ENCODE data around the gene C14orf119.

C14orf119 gene

GRCh38 chr14:23057757-23058653, 37.3 kb upstream of the C14orf119 start:
- intact Hi-C loops (cut with DNase I), result loop anchor here (2.0 kb wide), 1 partner anchor 71 kb away; no protein-coding TSS in a partner anchor
- peak; percentile 81 to 97 (median 91) for DNase-seq

DNA sequence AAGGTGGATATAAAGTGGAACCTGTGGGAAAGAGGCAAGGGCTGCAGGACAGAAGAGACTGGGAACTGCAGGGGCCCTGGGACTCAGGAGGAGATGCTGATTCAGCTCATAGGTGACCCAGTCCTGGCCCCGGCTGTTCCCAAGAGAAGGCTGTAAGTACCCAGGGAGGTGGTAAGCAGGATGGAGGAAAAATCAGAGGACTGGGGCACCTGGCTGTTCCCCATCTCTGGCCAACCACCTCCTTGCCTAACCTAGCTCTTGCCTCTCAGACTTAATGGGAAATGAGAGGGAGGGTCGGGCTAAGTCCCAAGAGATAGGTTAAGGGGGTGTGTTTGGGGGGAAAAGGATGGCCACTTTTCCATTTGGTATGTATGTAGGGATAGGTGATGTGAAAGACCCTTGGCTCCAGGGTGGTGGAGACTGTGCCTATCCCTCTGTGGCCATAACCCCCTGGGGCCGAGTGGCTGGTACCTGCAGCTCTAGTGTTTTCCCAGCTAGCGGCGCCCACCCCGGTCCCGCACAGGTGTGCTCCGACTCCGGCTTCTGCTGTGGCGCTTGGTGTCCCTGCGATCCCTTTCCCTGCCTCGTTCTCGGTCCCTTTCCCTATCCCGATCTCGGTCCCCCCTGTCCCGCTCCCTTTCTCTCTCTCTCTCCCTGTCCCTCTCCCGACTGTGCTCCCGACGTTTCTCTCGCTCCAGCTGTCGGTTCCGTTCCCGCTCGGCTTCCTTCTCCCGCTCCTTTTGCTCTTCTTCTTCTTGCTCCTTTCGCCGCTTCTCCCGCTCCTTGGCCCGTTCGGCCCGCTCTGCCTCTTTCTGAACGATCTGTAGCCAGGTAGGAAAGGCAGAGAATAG, 36.4 kb upstream of the C14orf119 start:
- peak in 1 of 42 donors; percentile 10 for DNase-seq
- intact Hi-C loops (cut with DNase I), result no loop called here

DNA sequence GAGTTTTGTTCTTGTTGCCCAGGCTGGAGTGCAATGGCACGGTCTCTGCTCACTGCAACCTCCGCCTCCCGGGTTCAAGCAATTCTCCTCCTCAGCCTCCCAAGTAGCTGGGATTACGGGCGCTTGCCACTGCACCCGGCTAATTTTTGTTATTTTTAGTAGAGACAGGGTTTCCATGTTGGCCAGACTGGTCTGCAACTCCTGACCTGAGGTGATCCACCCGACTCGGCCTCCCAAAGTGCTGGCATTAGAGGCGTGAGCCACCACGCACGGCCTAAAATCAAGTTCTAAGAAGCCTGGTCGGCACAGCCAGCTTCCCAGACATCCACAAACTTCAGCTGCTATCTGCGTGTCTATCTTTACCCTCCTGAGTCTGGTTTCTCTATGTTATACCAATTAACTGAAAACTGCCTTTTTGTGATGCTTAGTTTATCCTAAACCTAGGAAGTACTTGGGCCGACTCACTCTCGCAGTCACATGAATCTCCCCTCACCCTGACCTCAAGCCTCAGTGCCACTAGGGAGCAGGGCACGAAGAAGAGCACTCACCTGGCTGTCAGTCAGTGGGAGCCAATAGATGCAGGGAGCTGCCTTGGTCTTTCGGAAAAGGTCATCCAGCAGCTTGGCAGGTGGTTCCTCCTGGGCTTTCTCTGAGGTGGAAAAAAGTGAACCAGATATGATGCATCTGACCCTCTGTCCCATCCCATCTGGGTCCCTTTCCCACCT, 34.6 kb upstream of the C14orf119 start:
- intact Hi-C loops (cut with DNase I), result no loop called here
- no peak for DNase-seq

DNA sequence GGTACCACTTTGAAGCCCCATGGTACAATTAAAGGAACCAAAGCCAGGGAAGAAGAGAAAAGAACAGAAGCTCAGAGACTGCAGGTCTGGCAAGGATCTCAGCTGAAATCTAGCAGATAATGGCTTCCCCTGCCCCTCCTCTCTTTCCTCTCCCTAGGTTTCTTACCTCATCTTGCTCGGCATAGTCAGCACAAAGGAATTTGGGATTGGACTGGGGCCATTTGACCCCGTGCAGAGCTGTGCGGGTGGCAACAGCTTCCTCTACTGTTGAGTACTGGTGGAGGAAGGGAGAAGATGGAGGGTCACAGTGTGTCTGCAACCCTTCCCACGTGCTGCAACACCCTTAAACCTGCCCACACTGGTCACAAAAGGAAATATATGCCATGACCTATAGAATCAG, 33.3 kb upstream of the C14orf119 start:
- DNase-seq, result no peak
- intact Hi-C loops (cut with DNase I), result no loop called here

- intact Hi-C loops (cut with DNase I), result no loop called here
- peak in 1 of 42 donors; percentile 3 for DNase-seq
These were observed 31.7 kb upstream of the C14orf119 start for GRCh38 chr14:23063601-23064000.

GRCh38 chr14:23066368-23066767, 28.9 kb upstream of the C14orf119 start:
- peak in 2 of 42 donors; percentile 4 to 14 for DNase-seq

DNA sequence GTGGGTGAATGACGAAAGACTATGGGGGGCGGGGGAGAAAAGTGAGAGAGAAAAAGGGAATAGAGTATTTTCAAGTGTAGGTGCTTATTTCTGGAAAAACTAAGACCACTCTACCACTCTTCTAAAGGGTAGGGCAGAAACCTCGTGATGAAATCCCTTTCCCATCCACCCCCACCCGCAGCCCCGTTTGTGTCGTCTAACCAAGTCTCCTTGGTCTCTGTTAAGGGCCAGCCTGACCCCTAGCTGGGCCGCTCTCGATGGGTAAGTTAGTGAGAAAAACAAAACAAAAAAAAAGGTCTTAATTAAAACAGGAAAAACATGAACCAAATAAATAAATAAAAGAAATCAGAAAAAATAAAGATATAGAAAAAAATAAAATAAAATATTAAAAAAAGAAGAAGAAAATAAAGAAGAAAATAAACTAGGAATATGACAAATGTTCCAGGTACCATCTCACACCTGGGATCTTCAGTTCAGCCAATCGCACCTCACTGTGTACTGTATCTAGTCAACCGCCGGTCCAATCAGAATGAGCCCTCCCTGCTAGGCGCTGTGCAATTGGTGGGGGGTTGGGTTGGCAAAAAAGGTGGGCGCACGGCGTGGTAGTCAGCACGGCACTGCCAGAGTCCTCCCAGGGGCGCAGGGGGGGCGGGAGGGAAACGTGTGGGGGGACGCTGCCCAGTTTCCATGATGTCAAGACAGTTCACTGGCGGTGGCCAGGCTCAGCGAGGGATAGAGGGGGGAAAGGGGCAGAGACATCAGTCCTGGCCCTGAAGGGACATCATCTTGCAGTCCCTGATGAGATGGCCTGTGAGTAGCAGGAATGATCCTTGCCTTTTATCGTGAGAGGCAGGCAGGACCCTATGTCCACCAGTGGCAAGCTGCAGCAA, 28.2 kb upstream of the C14orf119 start:
- intact Hi-C loops (cut with DNase I), result no loop called here
- DNase-seq, result peak in 3 of 42 donors; percentile 11 to 41 (median 13)

More at GRCh38 chr14:23066368-23066767, 28.9 kb upstream of the C14orf119 start:
- intact Hi-C loops (cut with DNase I), result no loop called here

GRCh38 chr14:23067847-23068788, 27.2 kb upstream of the C14orf119 start:
- intact Hi-C loops (cut with DNase I), result no loop called here
- peak in 2 of 42 donors; percentile 7 to 11 for DNase-seq

- DNase-seq, result peak; percentile 55 to 93 (median 82)
- intact Hi-C loops (cut with DNase I), result no loop called here
These were observed 26.4 kb upstream of the C14orf119 start for GRCh38 chr14:23068789-23069412.

DNA sequence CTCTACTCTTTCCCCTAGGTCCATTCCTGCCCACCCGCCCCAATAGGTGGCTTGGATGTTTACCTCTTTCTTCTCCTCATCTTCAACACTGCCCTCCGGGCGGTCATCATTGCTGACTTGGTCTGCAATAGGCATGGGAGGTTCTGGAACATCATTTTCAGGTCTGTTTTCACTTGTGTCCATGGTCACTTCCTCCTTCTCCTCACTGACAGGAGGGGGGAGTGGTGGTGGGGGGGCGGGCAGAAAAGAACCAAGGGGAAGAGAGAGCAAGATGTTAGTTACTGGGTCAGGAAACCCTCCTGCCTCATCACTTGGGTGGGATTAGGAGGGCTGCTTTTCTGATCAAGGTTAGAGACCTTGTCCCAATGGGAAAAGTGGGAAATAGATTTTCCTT, 25.9 kb upstream of the C14orf119 start:
- intact Hi-C loops (cut with DNase I), result no loop called here
- peak in 1 of 42 donors; percentile 14 for DNase-seq

GRCh38 chr14:23070262-23071129, 24.8 kb upstream of the C14orf119 start:
- peak in 1 of 42 donors; percentile 10 for DNase-seq
- intact Hi-C loops (cut with DNase I), result loop anchor here (10.0 kb wide), 1 partner anchor 114 kb away; the partner anchor contains the start of gene SLC7A8

DNA sequence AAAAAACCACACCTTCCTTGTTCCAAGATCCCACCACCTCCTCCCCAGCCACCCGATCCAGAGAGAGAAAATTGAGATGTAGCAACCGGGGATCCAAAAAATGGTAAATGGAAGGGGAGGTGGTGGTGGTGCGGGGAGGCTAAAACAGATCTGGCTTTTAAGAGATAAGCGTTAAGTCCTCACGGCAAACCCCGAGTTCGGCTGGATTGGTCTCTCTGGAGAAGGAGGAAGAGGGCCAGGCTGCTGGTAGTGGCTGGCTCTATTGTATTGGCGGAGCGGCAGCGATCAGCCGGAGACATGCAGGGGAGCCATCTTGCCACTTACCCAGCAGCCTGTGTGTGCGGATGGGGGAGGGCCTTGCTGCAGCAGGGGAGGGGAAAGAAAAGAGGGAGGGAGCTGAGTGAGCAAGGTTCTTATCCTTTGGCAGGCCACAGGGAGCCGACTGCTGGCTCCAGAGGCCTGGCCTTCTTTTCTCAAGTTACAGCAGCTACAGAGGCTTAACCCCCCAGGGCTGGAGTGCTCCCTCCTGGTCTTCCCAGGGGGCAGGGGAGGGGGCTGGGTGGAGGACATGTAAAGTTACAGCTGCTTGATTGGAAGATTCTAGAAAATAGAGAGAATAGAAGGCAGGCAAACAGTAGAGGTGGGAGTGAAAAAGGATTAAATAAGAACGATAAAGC, 23.9 kb upstream of the C14orf119 start:
- intact Hi-C loops (cut with DNase I), result loop anchor here (10.0 kb wide), 1 partner anchor 113 kb away; the partner anchor contains the start of gene SLC7A8
- DNase-seq, result peak; percentile 67 to 96 (median 87)

GRCh38 chr14:23071921-23072539, 23.3 kb upstream of the C14orf119 start:
- peak in 1 of 42 donors; percentile 8 for DNase-seq
- intact Hi-C loops (cut with DNase I), result loop anchor here (10.0 kb wide), 1 partner anchor 113 kb away; the partner anchor contains the start of gene SLC7A8

GRCh38 chr14:23074906-23075305, 20.4 kb upstream of the C14orf119 start:
- intact Hi-C loops (cut with DNase I), result loop anchor here (10.0 kb wide), 1 partner anchor 110 kb away; the partner anchor contains the start of gene SLC7A8
- DNase-seq, result no peak
